SK-N-SH treated with all-trans-retinoic acid at 6 μM for 48 hours (cell line): Measurements from ENCODE around the gene SCRN1.

Experiments
- ATAC-seq: fragments of 200-7000 bp; cut with Tn5 transposase; 3 replicates; pipeline ENCODE4 v1.9.1; 2020; ENCODE audit warnings: mild to moderate bottlenecking, moderate library complexity
- ARNTL ChIP-seq: fragments of 450-650 bp; formaldehyde crosslinking; IDR thresholded peaks from 2 replicates; pipeline ENCODE4 v1.5.0; 2020; ENCODE audit warnings: low read depth, mild to moderate bottlenecking, moderate library complexity, borderline replicate concordance
- BACH2 ChIP-seq: fragments of 250-450 bp; sonication (Bioruptor Pico); IDR thresholded peaks from 2 replicates; pipeline ENCODE4 v1.9.0; 2021; ENCODE audit warnings: mild to moderate bottlenecking, borderline replicate concordance
- CREB5 ChIP-seq: fragments of 250-450 bp; sonication (Bioruptor Pico); IDR thresholded peaks from 2 replicates; pipeline ENCODE4 v1.5.1; 2020; ENCODE audit warnings: low read depth, mild to moderate bottlenecking, moderate library complexity
- CSDC2 ChIP-seq: fragments of 250-450 bp; sonication (Bioruptor Pico); IDR thresholded peaks from 2 replicates; pipeline ENCODE4 v1.5.0; 2020; ENCODE audit warnings: mild to moderate bottlenecking, moderate library complexity
- CSRNP3 ChIP-seq: fragments of 250-450 bp; sonication (Bioruptor Pico); IDR thresholded peaks from 2 replicates; pipeline ENCODE4 v1.5.1; 2021; ENCODE audit warnings: mild to moderate bottlenecking, moderate library complexity
- ESRRG ChIP-seq: fragments of 250-450 bp; sonication (Bioruptor Pico); IDR thresholded peaks from 2 replicates; pipeline ENCODE4 v1.6.1; 2021; ENCODE audit warnings: mild to moderate bottlenecking
- GLIS3 ChIP-seq: fragments of 250-450 bp; sonication (Bioruptor Pico); IDR thresholded peaks from 2 replicates; pipeline ENCODE4 v1.5.0; 2020; ENCODE audit warnings: mild to moderate bottlenecking, moderate library complexity
- ISL1 ChIP-seq: fragments of 250-450 bp; sonication (Bioruptor Pico); IDR thresholded peaks from 2 replicates; pipeline ENCODE4 v2.1.2; 2022; ENCODE audit warnings: mild to moderate bottlenecking, moderate library complexity
- OSR1 ChIP-seq: fragments of 250-450 bp; sonication (Bioruptor Pico); IDR thresholded peaks from 2 replicates; pipeline ENCODE4 v1.8.0; 2022; ENCODE audit warnings: moderate library complexity, mild to moderate bottlenecking, inconsistent platforms
- PATZ1 ChIP-seq: fragments of 250-450 bp; sonication (Bioruptor Pico); IDR thresholded peaks from 2 replicates; pipeline ENCODE4 v1.8.0; 2020; ENCODE audit warnings: mild to moderate bottlenecking, moderate library complexity, borderline replicate concordance
- POU6F1 ChIP-seq: fragments of 250-450 bp; sonication (Bioruptor Pico); IDR thresholded peaks from 2 replicates; pipeline ENCODE4 v1.8.0; 2021; ENCODE audit warnings: low read depth, mild to moderate bottlenecking, moderate library complexity, borderline replicate concordance
- PPARA ChIP-seq: fragments of 250-450 bp; sonication (Bioruptor Pico); IDR thresholded peaks from 2 replicates; pipeline ENCODE4 v1.5.0; 2020; ENCODE audit warnings: mild to moderate bottlenecking, borderline replicate concordance
- RARB ChIP-seq: fragments of 250-450 bp; sonication (Bioruptor Pico); IDR thresholded peaks from 2 replicates; pipeline ENCODE4 v1.8.0; 2021; ENCODE audit warnings: mild to moderate bottlenecking, moderate library complexity
- SNAI2 ChIP-seq: fragments of 250-450 bp; sonication (Bioruptor Pico); IDR thresholded peaks from 2 replicates; pipeline ENCODE4 v1.5.0; 2020; ENCODE audit warnings: mild to moderate bottlenecking, moderate library complexity
- TCF4 ChIP-seq: fragments of 250-450 bp; sonication (Bioruptor Pico); IDR thresholded peaks from 2 replicates; pipeline ENCODE4 v1.8.0; 2021; ENCODE audit warnings: mild to moderate bottlenecking, moderate library complexity, borderline replicate concordance
- TOX ChIP-seq: fragments of 250-450 bp; sonication (Bioruptor Pico); IDR thresholded peaks from 2 replicates; pipeline ENCODE4 v1.8.0; 2021; ENCODE audit warnings: mild to moderate bottlenecking, moderate library complexity, borderline replicate concordance
- TSHZ2 ChIP-seq: fragments of 250-450 bp; sonication (Bioruptor Pico); IDR thresholded peaks from 2 replicates; pipeline ENCODE4 v1.5.0; 2020; ENCODE audit warnings: mild to moderate bottlenecking, moderate library complexity
- ZC3H10 ChIP-seq: fragments of 250-450 bp; sonication (Bioruptor Pico); IDR thresholded peaks from 2 replicates; pipeline ENCODE4 v1.5.1; 2021; ENCODE audit warnings: mild to moderate bottlenecking, moderate library complexity
- ZFP3 ChIP-seq: fragments of 250-450 bp; sonication (Bioruptor Pico); IDR thresholded peaks from 2 replicates; pipeline ENCODE4 v1.5.0; 2020; ENCODE audit warnings: mild to moderate bottlenecking, moderate library complexity
- ZFP30 ChIP-seq: fragments of 450-650 bp; formaldehyde crosslinking; IDR thresholded peaks from 2 replicates; pipeline ENCODE4 v1.5.0; 2022; ENCODE audit warnings: mild to moderate bottlenecking, moderate library complexity
- ZNF565 ChIP-seq: fragments of 450-650 bp; formaldehyde crosslinking; conservative IDR thresholded peaks from 2 replicates; pipeline ENCODE4 v1.5.0; 2020; ENCODE audit warnings: low read depth, mild to moderate bottlenecking, moderate library complexity
- ZNF70 ChIP-seq: fragments of 450-650 bp; formaldehyde crosslinking; IDR thresholded peaks from 2 replicates; pipeline ENCODE4 v1.5.0; 2020; ENCODE audit warnings: mild to moderate bottlenecking, moderate library complexity
- ZNF8 ChIP-seq: fragments of 450-650 bp; formaldehyde crosslinking; IDR thresholded peaks from 2 replicates; pipeline ENCODE4 v1.5.0; 2020; ENCODE audit warnings: mild to moderate bottlenecking, moderate library complexity

Gene SCRN1

GRCh38 chr7:30005464-30005863, 15.9 kb upstream of the SCRN1 start:
- TF ChIP-seq ARNTL (CRISPR knock-in tag) = no peak
- no peak for TF ChIP-seq GLIS3 (CRISPR knock-in tag)
- TF ChIP-seq ZC3H10 (CRISPR knock-in tag) = no peak
- TF ChIP-seq TSHZ2 (CRISPR knock-in tag) = no peak
- TF ChIP-seq SNAI2 (CRISPR knock-in tag) = no peak
- no peak for TF ChIP-seq RARB (CRISPR knock-in tag)
- no peak for TF ChIP-seq TCF4 (CRISPR knock-in tag)
- no peak for TF ChIP-seq ZNF70 (CRISPR knock-in tag)
- TF ChIP-seq POU6F1 (CRISPR knock-in tag) = no peak
- no peak for TF ChIP-seq BACH2 (CRISPR knock-in tag)
- no peak for TF ChIP-seq CSDC2 (CRISPR knock-in tag)
- TF ChIP-seq ISL1 (CRISPR knock-in tag) = no peak
- ATAC-seq = no peak

- no peak for TF ChIP-seq ZFP3
- TF ChIP-seq ZFP30 = no peak
- no peak for TF ChIP-seq RARB (CRISPR knock-in tag)
- no peak for TF ChIP-seq GLIS3 (CRISPR knock-in tag)
- no peak for TF ChIP-seq SNAI2 (CRISPR knock-in tag)
- no peak for TF ChIP-seq CSRNP3
- TF ChIP-seq ISL1 (CRISPR knock-in tag) = no peak
- TF ChIP-seq PPARA (CRISPR knock-in tag) = no peak
- TF ChIP-seq ZNF70 (CRISPR knock-in tag) = no peak
- TF ChIP-seq TSHZ2 (CRISPR knock-in tag) = no peak
- no peak for TF ChIP-seq ZNF565 (CRISPR knock-in tag)
- TF ChIP-seq ZNF8 (CRISPR knock-in tag) = no peak
- no peak for TF ChIP-seq OSR1 (CRISPR knock-in tag)
- TF ChIP-seq POU6F1 (CRISPR knock-in tag) = no peak
- no peak for TF ChIP-seq TCF4 (CRISPR knock-in tag)
- TF ChIP-seq CREB5 (CRISPR knock-in tag) = no peak
- TF ChIP-seq PATZ1 (CRISPR knock-in tag) = no peak
- TF ChIP-seq ESRRG = no peak
- no peak for TF ChIP-seq TOX
- no peak for TF ChIP-seq ARNTL (CRISPR knock-in tag)
- ATAC-seq = no peak
Measured at GRCh38 chr7:30003098-30003497, 13.5 kb upstream of the SCRN1 start.
